Osteocyte (in vitro differentiated cells): Measurements from ENCODE around the gene PKHD1. TPM values are rescaled to one million over a fixed set of nuclear protein-coding genes. Genes with fewer than 3 reads are reported as not detected.

ENCODE experiments used
- DNase-seq: peaks from one replicate; pipeline ENCODE4 v3.0.0; 2021; ENCODE audit warnings: mixed read lengths; ENCODE audit not compliant: unreplicated experiment; ENCODE audit errors: extremely low spot score
- H3K27ac Mint-ChIP-seq: one replicate; pipeline ENCODE4 v1.8.0; 2021; ENCODE audit warnings: mild to moderate bottlenecking, mixed read lengths; ENCODE audit not compliant: unreplicated experiment
- H3K27me3 Mint-ChIP-seq: one replicate; pipeline ENCODE4 v1.8.0; 2021; ENCODE audit warnings: mixed read lengths; ENCODE audit not compliant: unreplicated experiment
- H3K36me3 Mint-ChIP-seq: one replicate; pipeline ENCODE4 v1.8.0; 2021; ENCODE audit warnings: mixed read lengths; ENCODE audit not compliant: unreplicated experiment
- H3K4me1 Mint-ChIP-seq: one replicate; pipeline ENCODE4 v1.8.0; 2021; ENCODE audit warnings: mixed read lengths; ENCODE audit not compliant: unreplicated experiment
- H3K4me3 Mint-ChIP-seq: one replicate; pipeline ENCODE4 v1.8.0; 2021; ENCODE audit warnings: mild to moderate bottlenecking, moderate library complexity, mixed read lengths; ENCODE audit not compliant: unreplicated experiment
- H3K9me3 Mint-ChIP-seq: one replicate; pipeline ENCODE4 v1.8.0; 2021; ENCODE audit warnings: mixed read lengths; ENCODE audit not compliant: unreplicated experiment
- total RNA-seq: library from RNA; stranded (reverse); gene quantifications from 2 replicates; pipeline ENCODE4 v1.2.1, GENCODE V29; 2021
- TF ChIP-seq, protein P1 (sequence below): fragments of 200-600 bp; sonication (generic); IDR thresholded peaks from 2 replicates; pipeline ENCODE4 v1.5.0; 2021; ENCODE audit warnings: antibody characterized with exemption, mild to moderate bottlenecking, moderate library complexity

Gene PKHD1
- total RNA-seq, 1 donor from 2014 or later, result not detected

DNA sequence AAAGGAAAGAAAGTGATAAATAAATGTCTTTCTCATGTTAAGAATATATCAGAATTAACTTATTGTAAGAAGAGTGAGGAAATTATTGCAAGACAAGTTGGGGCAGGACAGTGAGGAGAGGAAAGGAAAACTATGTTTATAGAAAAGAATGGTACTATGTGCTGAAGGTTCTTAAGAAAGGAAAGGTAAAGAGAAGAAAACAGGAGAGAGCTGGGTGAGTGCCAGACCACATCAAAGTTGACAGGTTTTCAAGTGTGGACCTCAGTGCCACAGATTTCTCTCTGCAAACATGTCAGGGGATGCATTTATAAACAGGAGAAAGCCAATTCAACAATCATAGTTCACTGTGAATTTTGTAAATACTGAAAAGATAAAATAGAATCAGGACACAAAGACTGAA lies 439.2 kb downstream of the PKHD1 start:
- Mint-ChIP-seq H3K4me3 (no peak overlapping the region), H3K27me3 (peaks cover 3% of the 10 kb centered on the region), H3K27ac (no peak overlapping the region), H3K36me3 (no peaks in the 10 kb centered on the region), H3K4me1 (no peaks in the 10 kb centered on the region), H3K9me3 (no peaks in the 10 kb centered on the region)
- DNase-seq, result no peak
- TF ChIP-seq, protein P1, sequence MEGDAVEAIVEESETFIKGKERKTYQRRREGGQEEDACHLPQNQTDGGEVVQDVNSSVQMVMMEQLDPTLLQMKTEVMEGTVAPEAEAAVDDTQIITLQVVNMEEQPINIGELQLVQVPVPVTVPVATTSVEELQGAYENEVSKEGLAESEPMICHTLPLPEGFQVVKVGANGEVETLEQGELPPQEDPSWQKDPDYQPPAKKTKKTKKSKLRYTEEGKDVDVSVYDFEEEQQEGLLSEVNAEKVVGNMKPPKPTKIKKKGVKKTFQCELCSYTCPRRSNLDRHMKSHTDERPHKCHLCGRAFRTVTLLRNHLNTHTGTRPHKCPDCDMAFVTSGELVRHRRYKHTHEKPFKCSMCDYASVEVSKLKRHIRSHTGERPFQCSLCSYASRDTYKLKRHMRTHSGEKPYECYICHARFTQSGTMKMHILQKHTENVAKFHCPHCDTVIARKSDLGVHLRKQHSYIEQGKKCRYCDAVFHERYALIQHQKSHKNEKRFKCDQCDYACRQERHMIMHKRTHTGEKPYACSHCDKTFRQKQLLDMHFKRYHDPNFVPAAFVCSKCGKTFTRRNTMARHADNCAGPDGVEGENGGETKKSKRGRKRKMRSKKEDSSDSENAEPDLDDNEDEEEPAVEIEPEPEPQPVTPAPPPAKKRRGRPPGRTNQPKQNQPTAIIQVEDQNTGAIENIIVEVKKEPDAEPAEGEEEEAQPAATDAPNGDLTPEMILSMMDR, result no peak

- H3K9me3 Mint-ChIP-seq, result no peaks in the 10 kb centered on the region
Measured at GRCh38 chr6:51644426-51644825, 443.0 kb downstream of the PKHD1 start.

DNA sequence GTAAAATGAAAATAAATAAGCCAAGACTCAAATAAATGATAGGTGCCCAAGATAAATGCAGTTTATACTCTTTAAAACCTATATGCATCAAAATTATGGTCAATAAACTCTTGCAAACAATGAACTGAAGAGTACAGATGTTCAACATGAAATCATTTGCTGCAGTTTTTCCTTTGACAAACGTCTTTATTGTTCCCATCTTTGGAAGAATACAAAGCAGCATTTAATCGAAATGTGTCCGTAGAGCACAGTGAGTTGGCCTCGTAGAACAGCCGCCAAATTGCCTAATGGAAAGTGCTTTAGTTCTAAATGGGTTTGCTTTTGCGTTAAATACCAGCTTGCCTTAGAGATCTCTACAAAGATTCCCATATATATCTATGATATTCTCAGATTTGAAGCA lies 447.4 kb downstream of the PKHD1 start:
- Mint-ChIP-seq H3K27ac (no peak overlapping the region), H3K4me1 (no peaks in the 10 kb centered on the region), H3K36me3 (no peaks in the 10 kb centered on the region)

More at GRCh38 chr6:51644426-51644825, 443.0 kb downstream of the PKHD1 start:
- TF ChIP-seq, protein P1, result no peak
- Mint-ChIP-seq H3K27ac (no peak overlapping the region), H3K27me3 (peaks cover 3% of the 10 kb centered on the region), H3K4me3 (no peak overlapping the region), H3K36me3 (no peaks in the 10 kb centered on the region), H3K4me1 (no peaks in the 10 kb centered on the region)
- DNase-seq, result no peak

GRCh38 chr6:51633424-51633823 lies 454.0 kb downstream of the PKHD1 start:
- peaks cover 9% of the 10 kb centered on the region for H3K9me3 Mint-ChIP-seq
- H3K4me3 Mint-ChIP-seq, result no peak overlapping the region
- H3K27me3 Mint-ChIP-seq, result peaks cover 5% of the 10 kb centered on the region
- no peaks in the 10 kb centered on the region for H3K4me1 Mint-ChIP-seq
- H3K27ac Mint-ChIP-seq, result no peak overlapping the region
- TF ChIP-seq, protein P1, result no peak
- no peak for DNase-seq
- H3K36me3 Mint-ChIP-seq, result no peaks in the 10 kb centered on the region

More for the DNA sequence above, 447.4 kb downstream of the PKHD1 start:
- H3K4me3 Mint-ChIP-seq, result no peak overlapping the region
- TF ChIP-seq, protein P1, result no peak
- H3K9me3 Mint-ChIP-seq, result no peaks in the 10 kb centered on the region
- no peak for DNase-seq
- peaks cover 1% of the 10 kb centered on the region for H3K27me3 Mint-ChIP-seq

- TF ChIP-seq, protein P1, result no peak
- H3K9me3 Mint-ChIP-seq, result peaks cover 9% of the 10 kb centered on the region
- H3K27me3 Mint-ChIP-seq, result peaks cover 4% of the 10 kb centered on the region
- no peaks in the 10 kb centered on the region for H3K36me3 Mint-ChIP-seq
- no peak for DNase-seq
- H3K4me1 Mint-ChIP-seq, result no peaks in the 10 kb centered on the region
- H3K4me3 Mint-ChIP-seq, result no peak overlapping the region
- H3K27ac Mint-ChIP-seq, result no peak overlapping the region
Measured at GRCh38 chr6:51630011-51630410, 457.4 kb downstream of the PKHD1 start.
